ENCODE results near the gene ATP6V0D1. TPM values are rescaled to one million over a fixed set of nuclear protein-coding genes. Genes with fewer than 3 reads are reported as not detected.

Gene ATP6V0D1
- total RNA-seq, 1 experiment from 2014 or later = 66.8 TPM

DNA sequence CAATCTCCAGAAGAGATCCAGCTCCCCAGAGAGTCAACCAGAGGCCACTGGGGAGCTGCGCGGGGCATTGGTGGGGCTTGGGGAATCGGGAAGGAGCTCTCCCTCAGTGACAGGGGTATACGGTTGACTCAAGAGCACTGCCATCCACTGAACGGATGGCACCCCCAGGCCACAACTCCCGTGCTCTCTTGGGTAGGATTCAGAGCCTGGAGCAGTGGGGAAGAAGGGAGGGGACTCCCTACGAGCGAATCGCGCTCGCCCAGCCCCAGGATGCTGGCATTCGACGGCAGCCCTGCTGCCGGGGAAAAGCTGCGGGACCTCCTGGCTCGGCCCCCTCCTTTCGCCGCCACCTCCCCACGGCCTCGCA lies 87.2 kb downstream of the ATP6V0D1 start:
- no peak for DNase-seq (ENCODE audit: low spot score)

DNA sequence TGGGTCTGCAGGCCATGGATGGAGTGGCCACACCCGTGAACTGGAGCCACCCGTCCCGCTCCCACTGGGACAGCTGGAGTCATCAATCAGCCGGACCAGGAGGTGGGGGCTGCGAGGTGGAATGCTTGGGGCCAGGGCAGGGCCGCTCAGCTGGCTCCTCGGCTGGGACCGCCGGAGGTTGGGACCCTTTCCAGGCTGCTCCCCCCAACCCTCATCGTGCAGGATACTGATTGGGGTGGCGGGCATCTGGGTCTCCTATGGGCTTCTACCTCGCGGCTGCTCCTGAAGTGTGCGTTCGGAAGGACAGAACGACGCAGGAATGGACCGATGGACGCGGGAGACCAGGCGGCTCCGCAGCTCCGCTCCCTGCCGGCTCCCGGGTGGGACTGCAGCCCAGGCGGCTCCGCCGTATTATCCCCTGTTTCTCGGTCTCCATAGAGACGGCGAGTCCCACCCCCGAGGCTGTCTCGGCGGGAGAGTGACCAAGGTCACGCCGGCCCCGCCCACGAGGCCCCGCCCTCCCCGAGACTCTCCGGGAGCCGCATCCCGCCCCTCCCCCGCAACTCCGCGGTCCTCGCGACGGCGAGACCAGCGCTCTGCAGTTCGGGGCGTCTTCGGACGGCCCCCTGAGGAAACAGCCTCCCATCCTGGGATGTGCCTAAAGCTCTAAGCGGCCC lies 87.7 kb downstream of the ATP6V0D1 start, which contains the start of gene TPPP3:
TPPP3 (minus strand) TSS at position 388 of the 677 bp plus-strand sequence. CDS start 2,387 bp downstream, outside the sequence.
- DNase-seq (ENCODE audit: low spot score) = no peak

DNA sequence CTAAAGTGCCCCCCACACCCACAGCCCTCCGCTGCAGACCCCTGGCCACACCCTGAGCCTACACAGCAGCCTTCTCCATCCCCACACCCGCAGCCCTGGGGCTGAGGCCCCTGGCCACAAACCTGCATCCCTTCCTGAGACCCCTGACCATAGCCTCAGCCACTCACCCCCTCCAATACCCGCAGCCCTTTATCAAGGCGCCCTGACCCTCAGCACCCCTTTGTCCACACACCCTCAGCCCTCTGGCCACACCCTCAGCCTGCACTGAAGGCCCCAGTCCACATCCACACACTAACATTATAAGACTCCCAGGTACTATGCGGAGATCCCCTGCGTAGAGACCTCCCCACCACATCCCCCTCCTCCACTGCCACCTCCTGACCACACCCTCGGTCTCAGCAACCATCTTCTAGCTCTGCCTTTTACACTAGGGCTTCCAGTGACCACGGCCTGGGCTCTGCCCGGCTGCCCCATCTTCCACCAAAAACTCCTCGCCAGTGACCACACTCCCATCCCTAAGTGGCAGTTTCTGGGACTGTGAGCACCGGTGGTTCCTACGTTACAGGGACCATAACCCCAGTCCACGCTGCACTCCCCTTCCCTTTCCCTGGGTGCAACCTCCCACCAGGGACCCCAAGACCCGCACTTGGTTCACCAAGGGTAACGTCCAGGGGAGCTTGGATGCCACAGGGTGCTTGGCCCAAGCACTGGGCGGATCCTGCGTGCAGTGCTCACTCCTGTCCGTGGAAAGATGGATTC lies 88.5 kb downstream of the ATP6V0D1 start:
- DNase-seq (ENCODE audit: low spot score) = no peak

DNA sequence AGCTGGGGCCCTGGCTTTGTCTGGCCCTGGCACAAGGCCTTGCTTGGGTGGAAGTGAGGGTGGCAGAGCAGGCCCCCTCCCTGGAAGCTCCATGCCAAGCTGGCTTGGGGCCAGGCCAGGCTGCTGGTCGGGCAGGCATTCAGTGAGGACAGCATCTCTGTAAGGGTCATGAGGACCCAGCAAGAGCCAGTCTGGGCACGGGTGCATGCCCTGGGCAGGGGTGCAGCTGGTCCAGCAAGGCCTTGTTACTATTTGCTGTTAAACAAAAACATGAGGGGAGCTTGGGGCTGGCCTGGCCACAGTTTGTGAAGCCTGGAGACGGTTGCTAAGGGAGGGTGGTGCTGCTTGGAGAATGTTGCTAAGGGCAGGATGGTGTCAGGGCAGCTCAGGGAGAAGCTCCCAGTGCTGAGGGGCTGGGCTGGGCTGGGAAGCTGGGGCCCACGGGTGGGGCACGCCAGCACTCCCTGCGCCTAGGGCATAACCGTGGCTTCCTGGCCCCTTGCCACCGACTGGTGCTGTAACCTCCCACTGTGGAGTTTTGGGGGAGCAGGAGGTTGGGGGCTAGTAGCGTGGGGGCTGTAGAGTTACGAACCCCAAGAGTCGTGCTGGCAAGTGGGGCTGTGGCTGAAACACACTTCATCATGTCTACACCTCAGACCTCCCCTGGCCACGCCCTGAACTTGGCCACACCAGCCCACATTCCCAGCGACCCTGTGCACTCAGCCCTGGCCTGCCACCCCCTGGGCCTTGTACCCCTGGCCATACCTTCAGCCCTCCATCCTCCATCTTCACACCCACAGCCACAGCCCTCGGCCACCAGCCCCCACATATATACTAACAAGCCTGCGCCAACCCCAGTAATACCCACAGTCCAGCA lies 89.3 kb downstream of the ATP6V0D1 start:
- no peak for DNase-seq (ENCODE audit: low spot score)

DNA sequence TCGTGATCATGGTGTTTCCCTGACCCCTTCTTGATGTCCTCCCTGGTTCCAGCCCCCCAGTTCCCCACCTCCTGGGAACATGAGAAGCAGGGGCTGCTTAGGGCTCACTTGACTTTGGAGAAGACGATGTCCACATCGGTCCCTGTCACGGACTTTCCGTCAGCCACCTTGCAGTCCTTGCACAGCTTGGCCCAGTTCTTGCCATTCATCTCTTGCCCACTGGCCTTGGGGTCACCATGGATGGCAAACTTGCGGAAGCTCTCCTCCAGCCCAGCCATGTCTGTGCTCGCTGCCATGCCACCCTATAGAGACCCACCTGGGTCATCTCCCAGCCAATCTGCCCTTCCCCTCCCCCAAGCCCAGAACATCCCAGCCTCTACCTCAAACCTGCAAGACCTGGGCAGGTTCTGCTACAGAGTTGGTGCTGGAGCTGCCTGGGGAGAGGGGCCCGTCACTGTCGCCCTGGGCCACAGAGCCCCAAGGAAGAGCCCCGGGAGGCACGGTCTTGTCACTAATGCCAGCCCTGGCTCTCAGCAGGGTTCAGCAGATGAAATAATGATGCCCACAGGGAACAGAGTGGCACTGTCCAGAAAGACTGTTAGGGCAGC lies 90.0 kb downstream of the ATP6V0D1 start:
- no peak for DNase-seq (ENCODE audit: low spot score)

DNA sequence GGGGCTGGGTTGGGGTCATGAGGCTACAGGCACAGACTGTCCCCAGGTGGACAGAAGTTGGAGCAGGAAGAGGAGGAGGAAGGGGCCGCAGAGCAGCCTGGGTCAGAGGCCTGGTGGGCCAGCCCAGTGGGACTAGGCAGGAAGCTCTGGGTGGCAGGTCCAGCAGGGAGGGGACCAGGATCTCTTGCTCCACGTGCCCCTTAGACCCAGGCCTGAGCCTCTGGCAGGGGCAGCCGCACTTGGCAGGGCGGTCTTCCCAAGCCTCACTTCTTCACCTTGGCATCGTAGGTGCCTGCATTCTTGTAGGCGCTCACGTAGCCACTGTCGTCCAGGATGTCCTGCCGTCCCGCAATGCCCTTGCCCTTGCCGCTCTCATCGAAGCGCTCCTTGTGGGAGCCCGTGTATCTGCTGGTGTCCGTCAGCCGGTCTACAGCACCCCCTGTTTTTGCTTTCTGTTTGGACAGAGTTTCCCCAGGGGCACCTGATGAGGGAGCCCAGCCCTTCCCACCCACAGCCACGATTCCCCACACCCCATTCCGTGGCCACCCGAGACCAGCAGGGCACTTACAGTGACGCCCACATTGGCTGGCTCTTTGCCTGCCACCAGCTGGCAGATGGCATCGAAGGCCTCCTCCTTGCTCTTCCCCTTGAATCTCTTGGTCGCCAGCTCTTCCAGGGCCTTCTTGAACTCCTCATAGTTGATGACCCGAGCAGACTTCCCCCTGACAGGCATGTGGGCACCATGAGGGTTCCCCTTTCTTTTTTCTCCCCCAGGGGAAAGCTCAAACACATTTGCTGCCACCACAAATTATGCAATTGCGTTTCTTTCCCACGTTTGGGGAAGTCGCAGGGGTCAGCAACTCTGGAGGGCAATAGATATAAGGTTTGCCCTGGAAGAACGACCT lies 90.8 kb downstream of the ATP6V0D1 start:
- DNase-seq (ENCODE audit: low spot score) = no peak

DNA sequence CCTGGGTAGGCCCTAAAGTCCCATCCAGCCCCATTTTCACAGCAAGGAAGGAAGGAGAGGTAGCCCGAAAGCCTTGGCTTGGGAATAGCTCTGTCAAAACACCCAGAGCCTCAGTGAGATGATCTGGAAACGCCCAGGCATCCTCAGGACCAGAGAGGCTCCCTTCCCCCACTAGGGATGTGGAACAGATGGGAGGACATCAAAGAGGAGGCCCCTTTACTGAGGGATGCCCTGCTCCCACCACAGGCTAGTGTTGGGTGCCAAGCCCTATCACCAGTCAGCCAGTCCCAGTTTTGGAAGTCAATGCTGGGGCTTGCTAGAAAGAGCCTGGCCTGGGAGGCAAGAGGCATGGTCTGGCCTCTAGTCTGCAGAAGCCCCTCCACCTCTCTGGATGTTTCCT lies 92.4 kb downstream of the ATP6V0D1 start:
- DNase-seq (ENCODE audit: low spot score) = no peak

DNA sequence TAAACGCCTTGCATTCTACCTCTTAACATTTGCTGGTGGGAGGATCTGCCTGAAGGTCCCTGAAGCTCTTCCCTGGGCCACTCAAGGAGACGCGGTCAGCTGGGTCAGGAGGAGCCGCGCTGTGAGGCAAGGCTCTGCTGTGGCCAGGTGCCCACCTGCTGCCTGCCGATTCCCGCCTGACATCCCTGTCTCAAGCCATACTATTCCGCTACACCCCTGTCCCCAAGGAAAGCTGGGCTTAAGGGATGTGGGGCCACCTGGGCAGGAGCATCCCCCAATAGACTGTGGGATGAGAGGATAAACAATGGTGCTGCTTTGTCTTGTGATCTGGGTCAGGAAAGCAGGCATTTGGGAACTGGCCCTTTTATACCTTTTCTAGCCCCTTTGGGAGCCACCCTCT lies 92.8 kb downstream of the ATP6V0D1 start:
- no peak for DNase-seq (ENCODE audit: low spot score)

Other genes starting within 250 kb of the ATP6V0D1 start
- gene FHOD1, start 233.7 kb downstream of the ATP6V0D1 start, total RNA-seq (2014; rRNA removed; shearing (Covaris generic)) = 10.3 and 13.2 TPM in 2 replicates
- 0.03 and 0.29 TPM in 2 replicates for gene SLC9A5, start 232.2 kb downstream of the ATP6V0D1 start, total RNA-seq (2014; rRNA removed; shearing (Covaris generic))
- 0.14 TPM in 1 of 2 replicates, not detected in the other for gene PLEKHG4, start 201.6 kb downstream of the ATP6V0D1 start, total RNA-seq (2014; rRNA removed; shearing (Covaris generic))
- not detected in 2 replicates for gene KCTD19, start 154.4 kb downstream of the ATP6V0D1 start, total RNA-seq (2014; rRNA removed; shearing (Covaris generic))
- gene LRRC36, start 154.3 kb downstream of the ATP6V0D1 start, total RNA-seq (2014; rRNA removed; shearing (Covaris generic)) = not detected in 2 replicates
- 0.31 TPM in 1 of 2 replicates, not detected in the other for gene TPPP3, start 87.7 kb downstream of the ATP6V0D1 start, total RNA-seq (2014; rRNA removed; shearing (Covaris generic))
- 18.2 and 24.3 TPM in 2 replicates for gene ZDHHC1, start 64.7 kb downstream of the ATP6V0D1 start, total RNA-seq (2014; rRNA removed; shearing (Covaris generic))
- gene HSD11B2, start 50.0 kb downstream of the ATP6V0D1 start, total RNA-seq (2014; rRNA removed; shearing (Covaris generic)) = 0.93 TPM in 1 of 2 replicates, not detected in the other
- gene AGRP, start 2.4 kb upstream of the ATP6V0D1 start, total RNA-seq (2014; rRNA removed; shearing (Covaris generic)) = not detected in 2 replicates
- gene RIPOR1, start 47.7 kb upstream of the ATP6V0D1 start, total RNA-seq (2014; rRNA removed; shearing (Covaris generic)) = 21.6 and 31.6 TPM in 2 replicates
- gene CTCF, start 81.4 kb upstream of the ATP6V0D1 start, total RNA-seq (2014; rRNA removed; shearing (Covaris generic)) = 29.7 and 30.3 TPM in 2 replicates
- gene CARMIL2, start 164.0 kb upstream of the ATP6V0D1 start, total RNA-seq (2014; rRNA removed; shearing (Covaris generic)) = 5.1 and 11.7 TPM in 2 replicates
- gene ACD, start 179.1 kb upstream of the ATP6V0D1 start, total RNA-seq (2014; rRNA removed; shearing (Covaris generic)) = 43.0 and 73.8 TPM in 2 replicates
- gene PARD6A, start 179.8 kb upstream of the ATP6V0D1 start, total RNA-seq (2014; rRNA removed; shearing (Covaris generic)) = 5.7 and 12.9 TPM in 2 replicates
- gene ENKD1, start 185.6 kb upstream of the ATP6V0D1 start, total RNA-seq (2014; rRNA removed; shearing (Covaris generic)) = 1.7 TPM in 1 of 2 replicates, not detected in the other
- not detected in 2 replicates for gene C16orf86, start 185.7 kb upstream of the ATP6V0D1 start, total RNA-seq (2014; rRNA removed; shearing (Covaris generic))
- 21.9 and 25.9 TPM in 2 replicates for gene GFOD2, start 238.2 kb upstream of the ATP6V0D1 start, total RNA-seq (2014; rRNA removed; shearing (Covaris generic))